Hair follicle dermal papilla cell (primary cell): Measurements from ENCODE around the gene FAM24A. TPM values are rescaled to one million over a fixed set of nuclear protein-coding genes. Genes with fewer than 3 reads are reported as not detected.

ENCODE experiments used
- total RNA-seq: library from RNA; depleted of rRNA; stranded (reverse); fragments of >200 nt; gene quantifications from 2 replicates; pipeline ENCODE4 v1.2.3, GENCODE V29; 2012

FAM24A gene, protein sequence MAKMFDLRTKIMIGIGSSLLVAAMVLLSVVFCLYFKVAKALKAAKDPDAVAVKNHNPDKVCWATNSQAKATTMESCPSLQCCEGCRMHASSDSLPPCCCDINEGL
- not detected in 2 replicates for total RNA-seq

DNA sequence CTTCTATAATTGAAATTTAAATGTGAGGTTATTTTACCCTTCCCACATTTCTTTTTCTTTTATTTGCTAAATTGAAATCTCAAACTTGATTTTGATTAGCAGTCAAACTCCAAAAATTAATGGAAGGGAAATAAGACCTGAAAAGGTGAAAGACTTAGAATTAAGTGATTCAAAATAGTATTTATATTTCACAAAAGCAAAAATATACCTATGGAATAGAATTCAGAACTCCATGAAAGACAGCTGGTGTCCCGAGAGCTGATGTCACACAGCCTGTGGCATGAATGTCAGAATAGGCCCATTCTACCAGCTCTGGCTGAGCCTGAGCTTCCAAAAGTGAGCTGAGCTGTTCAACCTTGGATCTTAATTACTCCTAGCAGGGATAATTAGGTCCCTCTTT, at the start of gene FAM24A:
FAM24A (plus strand) TSS at position 301 of the 400 bp plus-strand sequence. CDS start 1,025 bp downstream, outside the sequence.

DNA sequence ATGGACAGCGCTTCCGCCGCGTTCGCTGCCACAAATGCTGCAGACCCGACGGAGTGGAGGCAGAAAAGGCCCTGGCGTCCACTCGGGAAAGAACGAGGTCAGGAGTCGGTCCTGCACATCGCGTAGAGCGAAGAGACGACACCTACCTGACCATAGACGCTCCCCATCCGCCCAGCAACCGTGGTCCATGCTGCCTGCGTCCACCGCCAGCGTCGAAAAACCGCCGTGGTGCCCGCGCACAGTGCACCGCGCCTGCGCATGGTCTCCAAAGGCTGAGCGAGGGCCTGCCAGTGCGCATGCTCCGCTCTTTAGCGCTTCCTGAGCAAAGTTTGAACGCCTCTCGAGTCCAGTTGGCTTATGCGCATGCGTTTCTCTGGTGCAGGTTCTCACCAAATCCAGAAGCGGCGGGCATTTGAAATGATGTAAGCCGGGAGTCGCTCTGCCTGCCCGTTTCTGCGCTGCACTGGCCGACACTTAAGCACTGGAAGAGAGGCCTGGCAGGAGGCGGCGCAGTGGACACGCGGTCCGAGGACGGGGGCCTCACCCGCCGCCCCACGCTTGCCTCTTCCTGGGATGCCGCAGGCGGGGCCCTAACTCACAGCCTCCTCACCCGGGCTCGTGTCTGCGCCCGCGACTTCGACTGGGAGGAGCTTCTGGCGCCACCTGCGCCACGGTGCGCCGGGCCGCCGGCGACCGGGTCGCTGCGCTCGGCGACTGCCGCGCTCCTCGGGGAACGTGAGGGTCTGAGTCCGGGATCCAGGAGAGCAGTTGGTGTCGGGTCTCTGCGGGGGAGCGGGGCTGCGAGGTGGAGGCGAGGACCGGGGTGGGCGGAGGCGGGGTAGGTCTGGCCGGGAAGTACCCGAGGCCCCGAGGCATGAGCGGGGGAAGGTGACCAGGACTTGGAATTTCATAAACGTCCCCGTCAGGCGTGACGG, 30.8 kb upstream of the FAM24A start, which contains the start of gene FAM24B:
FAM24B (minus strand) TSS at position 243 of the 935 bp plus-strand sequence. CDS start 29,066 bp downstream, outside the sequence.

DNA sequence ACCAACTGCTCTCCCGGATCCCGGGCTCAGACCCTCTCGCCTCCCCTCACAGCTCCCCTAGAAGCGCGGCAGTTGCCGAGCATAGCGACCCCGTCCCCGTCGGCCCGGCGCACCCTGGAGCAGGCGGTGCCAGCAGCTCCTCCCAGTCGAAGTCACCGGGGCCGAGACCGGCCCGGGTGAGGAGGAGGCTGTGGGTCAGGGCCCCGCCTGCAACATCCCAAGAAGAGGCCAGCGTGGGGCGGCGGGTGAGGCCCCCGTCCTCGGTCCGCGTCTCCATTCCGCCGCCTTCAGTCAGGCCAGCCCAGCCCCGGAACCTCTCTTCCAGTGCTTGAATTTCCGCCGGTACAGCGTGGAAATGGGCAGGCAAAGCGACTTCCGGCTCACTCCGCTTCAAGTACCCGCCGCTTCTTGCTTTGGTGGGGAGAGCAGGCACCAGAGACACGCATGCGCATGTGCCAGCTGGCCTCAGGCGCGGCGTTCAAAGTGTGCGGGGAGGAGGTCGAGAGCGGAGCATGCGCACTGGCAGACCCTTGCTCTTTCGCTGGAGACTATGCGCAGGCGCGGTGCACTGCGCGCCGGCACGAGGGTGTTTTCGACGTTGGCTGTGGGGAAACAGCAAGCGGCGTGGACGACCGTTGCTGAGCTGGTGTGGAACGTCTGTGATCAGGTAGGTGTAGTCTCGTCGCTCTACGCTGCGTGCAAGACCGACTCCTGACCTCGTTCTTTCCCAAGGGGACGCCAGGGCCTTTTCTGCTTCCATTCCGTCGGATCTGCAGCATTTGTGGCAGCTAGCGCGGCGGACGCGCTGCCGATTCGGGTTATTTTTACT, 43.7 kb downstream of the FAM24A start, which contains the start of gene C10orf88:
C10orf88 (minus strand) TSS at position 326 of the 829 bp plus-strand sequence; CDS start at position 277, 49 bp downstream.

Other genes with a start within 250 kb of the FAM24A start
- not detected in 2 replicates for gene C10orf120, start 210.8 kb upstream of the FAM24A start, total RNA-seq
- gene CUZD1, start 64.8 kb upstream of the FAM24A start, total RNA-seq = 0.32 TPM in 1 of 2 replicates, not detected in the other
- 1.9 and 4.1 TPM in 2 replicates for gene FAM24B, start 31.0 kb upstream of the FAM24A start, total RNA-seq
- 8.1 and 8.9 TPM in 2 replicates for gene C10orf88, start 43.6 kb downstream of the FAM24A start, total RNA-seq
- 1.3 and 1.6 TPM in 2 replicates for gene PSTK, start 69.8 kb downstream of the FAM24A start, total RNA-seq
- 6.8 and 7.2 TPM in 2 replicates for gene IKZF5, start 98.2 kb downstream of the FAM24A start, total RNA-seq
- gene ACADSB, start 98.4 kb downstream of the FAM24A start, total RNA-seq = 7.5 and 8.4 TPM in 2 replicates
- gene HMX3, start 225.4 kb downstream of the FAM24A start, total RNA-seq = not detected in 2 replicates
- gene HMX2, start 237.5 kb downstream of the FAM24A start, total RNA-seq = not detected in 2 replicates
- gene BUB3, start 243.8 kb downstream of the FAM24A start, total RNA-seq = 127 and 132 TPM in 2 replicates